PFSK-1 (cell line): ENCODE measurements around the gene ARHGEF33.

Source experiments
- POLR2AphosphoS5 ChIP-seq: IDR thresholded peaks from 2 replicates; pipeline ENCODE4 v1.6.1; 2012; ENCODE audit warnings: low read depth, mild to moderate bottlenecking, control low read depth, low read length, moderate library complexity
- REST ChIP-seq, 2 experiments: IDR thresholded peaks; 2 replicates each; pipeline versions ENCODE4 v1.6.1 to v1.8.0; 2011 to 2012; ENCODE audit warnings: low read depth in 2 of 2, low read length in 2 of 2, control low read depth in 1 of 2, inconsistent platforms in 1 of 2, mild to moderate bottlenecking in 1 of 2, moderate library complexity in 1 of 2; ENCODE audit not compliant: insufficient read depth in 1 of 2
- SIN3A ChIP-seq: IDR thresholded peaks from 2 replicates; pipeline ENCODE4 v1.6.1; 2012; ENCODE audit warnings: mild to moderate bottlenecking, low read length, moderate library complexity, borderline replicate concordance; ENCODE audit not compliant: insufficient read depth
- TAF1 ChIP-seq: IDR thresholded peaks from 2 replicates; pipeline ENCODE4 v1.6.1; 2012; ENCODE audit warnings: low read length, control low read depth, borderline replicate concordance; ENCODE audit not compliant: insufficient read depth

GRCh38 chr2:39024833-39025232, 135.2 kb downstream of the ARHGEF33 start:
- no peak for TF ChIP-seq SIN3A
- no peak for TF ChIP-seq POLR2AphosphoS5
- no peak for TF ChIP-seq TAF1
- no peak for TF ChIP-seq REST (IDR thresholded peaks at IDR 0.05; ENCODE audit: insufficient read depth in 1 of 2, low read depth in 2 of 2, low read length in 2 of 2)
